Keratinocyte (primary cell): ENCODE results near the gene GKN2. TPM values are rescaled to one million over a fixed set of nuclear protein-coding genes. Genes with fewer than 3 reads are reported as not detected.
A peak's percentile ranks its signal among the peaks of the same experiment; 100 is the strongest.

Source experiments
- DNase-seq: peaks from one replicate; pipeline ENCODE4 v3.0.0-alpha.2; 2011; ENCODE audit warnings: low read depth, missing footprints, low spot score
- FAIRE-seq: peaks from 2 replicates; lab custom pipeline; 2011; peaks lifted over from hg19 to GRCh38; lab: Jason Lieb, UNC
- H2AFZ ChIP-seq: 2 replicates; pipeline ENCODE4 v1.6.0; 2012; ENCODE audit warnings: low read length, control low read depth, inconsistent platforms; ENCODE audit not compliant: control insufficient read depth
- H3K27ac ChIP-seq: 2 replicates; pipeline ENCODE4 v1.5.1; 2011; ENCODE audit warnings: low read length; ENCODE audit not compliant: control insufficient read depth, insufficient read depth
- H3K27me3 ChIP-seq: 3 replicates; pipeline ENCODE4 v1.6.0; 2011; ENCODE audit warnings: low read length; ENCODE audit not compliant: control insufficient read depth, insufficient read depth; ENCODE audit errors: extremely low read depth
- H3K36me3 ChIP-seq, 2 experiments: 2 replicates in 1 of 2; 3 replicates in 1 of 2; pipeline ENCODE4 v1.5.1; 2011; ENCODE audit warnings: low read length in 2 of 2, mild to moderate bottlenecking in 1 of 2; ENCODE audit not compliant: control insufficient read depth in 2 of 2, insufficient read depth in 2 of 2; ENCODE audit errors: extremely low read depth in 1 of 2
- H3K4me1 ChIP-seq: 3 replicates; pipeline ENCODE4 v1.5.1; 2011; ENCODE audit warnings: low read length; ENCODE audit not compliant: control insufficient read depth, insufficient read depth; ENCODE audit errors: extremely low read depth
- H3K4me2 ChIP-seq: 3 replicates; pipeline ENCODE4 v1.6.0; 2011; ENCODE audit warnings: low read depth, low read length; ENCODE audit not compliant: control insufficient read depth, insufficient read depth; ENCODE audit errors: extremely low read depth
- H3K4me3 ChIP-seq, 3 experiments: fragments of 200-600 bp in 1 of 3; sonication (generic) in 1 of 3; 2 replicates in 2 of 3; 3 replicates in 1 of 3; pipeline ENCODE4 v1.5.1; 2011 to 2016; ENCODE audit warnings: low read length in 3 of 3, mild to moderate bottlenecking in 3 of 3, control low read depth in 2 of 3, inconsistent platforms in 1 of 3, low read depth in 1 of 3, mixed read lengths in 1 of 3, mixed run types in 1 of 3, moderate library complexity in 1 of 3; ENCODE audit not compliant: control insufficient read depth in 2 of 3, insufficient read depth in 2 of 3; ENCODE audit errors: extremely low read depth in 1 of 3
- H3K79me2 ChIP-seq: 2 replicates; pipeline ENCODE4 v1.6.0; 2012; ENCODE audit warnings: low read length; ENCODE audit not compliant: control insufficient read depth, insufficient read depth
- H3K9ac ChIP-seq: 3 replicates; pipeline ENCODE4 v1.6.0; 2011; ENCODE audit warnings: low read length; ENCODE audit not compliant: control insufficient read depth, insufficient read depth; ENCODE audit errors: extremely low read depth
- H3K9me1 ChIP-seq: 3 replicates; pipeline ENCODE4 v1.6.0; 2011; ENCODE audit warnings: low read length; ENCODE audit not compliant: control insufficient read depth, insufficient read depth; ENCODE audit errors: extremely low read depth
- H3K9me3 ChIP-seq: 2 replicates; pipeline ENCODE4 v1.5.1; 2012; ENCODE audit warnings: low read depth, low read length; ENCODE audit not compliant: control insufficient read depth
- H4K20me1 ChIP-seq: 3 replicates; pipeline ENCODE4 v1.6.0; 2011; ENCODE audit warnings: low read length; ENCODE audit not compliant: control insufficient read depth, insufficient read depth; ENCODE audit errors: extremely low read depth
- CTCF ChIP-seq, 3 experiments: IDR thresholded peaks in 1 of 3; conservative IDR thresholded peaks in 1 of 3; optimal IDR thresholded peaks in 1 of 3; 2 replicates in 2 of 3; 3 replicates in 1 of 3; pipeline versions ENCODE3 to v1.5.1; 2011; ENCODE audit warnings: low read length in 3 of 3, mild to moderate bottlenecking in 3 of 3, moderate library complexity in 2 of 3, control low read depth in 1 of 3, inconsistent platforms in 1 of 3; ENCODE audit not compliant: insufficient read depth in 2 of 3; ENCODE audit errors: extremely low read depth in 1 of 3
- EZH2 ChIP-seq: IDR thresholded peaks from one replicate; pipeline ENCODE4 v1.6.1; 2012; ENCODE audit warnings: inconsistent platforms, mild to moderate bottlenecking, low read length, moderate library complexity
- dilution Hi-C: fragments of 300-500 bp; cut with MboI; formaldehyde crosslinking; loops from one replicate; pipeline ENCODE4 v1.7.0; 2020; ENCODE audit warnings: low sequenced_read_pairs; ENCODE audit not compliant: extremely low pct_ligation_motif_present
- polyA plus RNA-seq, 5 experiments: library from polyadenylated mRNA; depleted of rRNA in 3 of 5; stranded (reverse) in 3 of 5; stranded (forward) in 1 of 5; unstranded in 1 of 5; fragments of >200 nt; gene quantifications; 1 replicate in 1 of 5; 2 replicates in 3 of 5; 3 replicates in 1 of 5; pipeline versions ENCODE4 v1.2.1 to v1.2.3, GENCODE V29; 2011 to 2012; ENCODE audit warnings: missing spikeins in 2 of 5, low read depth in 1 of 5, low replicate concordance in 1 of 5

GKN2 gene
- polyA plus RNA-seq, 1 donor (not counting 4 experiments of a cell fraction or from before 2014, with no cell fraction given), result 0.08 TPM

GRCh38 chr2:68936889-68937288, 15.8 kb downstream of the GKN2 start:
- Histone ChIP-seq H4K20me1 (no peaks in the 10 kb centered on the region), H3K9ac (peak overlapping the region; percentile 38), H3K9me1 (no peaks in the 10 kb centered on the region), H3K36me3 (no peaks in the 10 kb centered on the region), H2AFZ (peak overlapping the region; percentile 61), H3K4me2 (peak overlapping the region; percentile 73), H3K9me3 (no peaks in the 10 kb centered on the region), H3K27me3 (no peaks in the 10 kb centered on the region), H3K4me3 (peak overlapping the region in 2 of 3 experiments; percentile 4 to 49), H3K27ac (peak overlapping the region; percentile 70), H3K79me2 (no peaks in the 10 kb centered on the region), H3K4me1 (peaks cover 43% of the 10 kb centered on the region)
- TF ChIP-seq EZH2 (no peak), CTCF (optimal IDR thresholded peaks at IDR 0.05 in 1 of 3, IDR thresholded peaks at IDR 0.05 in 1 of 3, conservative IDR thresholded peaks at IDR 0.05 in 1 of 3; ENCODE audit: extremely low read depth in 1 of 3, insufficient read depth in 2 of 3, low read length in 3 of 3) (no peak)
- no peak for FAIRE-seq
- DNase-seq, result no peak
- dilution Hi-C loops, result no loop called here

- Histone ChIP-seq H3K27me3 (no peaks in the 10 kb centered on the region), H3K4me3 (peak overlapping the region in 2 of 3 experiments; percentile 4 to 49), H3K36me3 (no peaks in the 10 kb centered on the region), H4K20me1 (no peaks in the 10 kb centered on the region), H3K9me3 (no peaks in the 10 kb centered on the region), H3K9me1 (no peaks in the 10 kb centered on the region), H3K4me1 (peaks cover 43% of the 10 kb centered on the region), H3K4me2 (peak overlapping the region; percentile 73), H3K27ac (peak overlapping the region; percentile 76), H2AFZ (no peak overlapping the region), H3K79me2 (no peaks in the 10 kb centered on the region), H3K9ac (peak overlapping the region; percentile 38)
- DNase-seq (peak; percentile 56), FAIRE-seq (peak; percentile 99)
- dilution Hi-C loops, result no loop called here
- TF ChIP-seq CTCF (optimal IDR thresholded peaks at IDR 0.05 in 1 of 3, IDR thresholded peaks at IDR 0.05 in 1 of 3, conservative IDR thresholded peaks at IDR 0.05 in 1 of 3; ENCODE audit: extremely low read depth in 1 of 3, insufficient read depth in 2 of 3, low read length in 3 of 3), result peak in 1 of 3 experiments; percentile 7
- no peak for TF ChIP-seq EZH2
These were observed 16.3 kb downstream of the GKN2 start for GRCh38 chr2:68936427-68936826.
